Activated CD4-positive, CD25-positive, alpha-beta regulatory T cell (primary cell): ENCODE results near the gene COL23A1.

Experiments used
- DNase-seq, 4 experiments: peaks; one replicate each; lab custom pipeline; 2025; lab: John Stamatoyannopoulos, UW

Gene COL23A1

DNA sequence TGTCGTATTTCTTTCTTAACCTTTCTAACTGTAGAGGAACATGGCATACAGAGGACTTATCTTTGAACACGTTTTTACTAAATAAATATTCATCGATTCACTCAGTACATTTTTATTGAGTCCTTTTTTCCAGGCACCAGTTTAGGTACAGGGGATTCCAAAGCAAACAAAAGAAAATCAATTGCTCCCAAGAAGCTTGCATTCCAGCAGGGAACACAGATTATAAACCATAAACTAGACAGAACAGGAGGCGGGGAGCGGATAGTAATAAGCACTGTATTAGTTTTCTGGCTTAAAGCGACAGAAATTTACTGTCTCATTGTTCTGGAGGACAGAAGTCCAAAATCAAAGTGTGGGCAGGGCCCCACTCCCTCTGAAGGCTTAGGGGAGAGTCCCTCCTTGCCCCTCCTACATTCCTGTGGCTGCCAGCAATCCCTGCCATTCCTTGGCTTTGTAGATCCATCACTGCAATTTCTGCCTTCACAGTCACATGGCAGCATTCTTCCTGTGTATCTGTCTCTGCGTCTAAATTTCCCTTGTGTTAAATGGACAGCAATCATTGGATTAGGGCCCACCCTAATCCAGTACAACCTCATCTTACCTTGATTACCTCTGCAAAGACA lies 115.5 kb downstream of the COL23A1 start:
- DNase-seq: no peak

DNA sequence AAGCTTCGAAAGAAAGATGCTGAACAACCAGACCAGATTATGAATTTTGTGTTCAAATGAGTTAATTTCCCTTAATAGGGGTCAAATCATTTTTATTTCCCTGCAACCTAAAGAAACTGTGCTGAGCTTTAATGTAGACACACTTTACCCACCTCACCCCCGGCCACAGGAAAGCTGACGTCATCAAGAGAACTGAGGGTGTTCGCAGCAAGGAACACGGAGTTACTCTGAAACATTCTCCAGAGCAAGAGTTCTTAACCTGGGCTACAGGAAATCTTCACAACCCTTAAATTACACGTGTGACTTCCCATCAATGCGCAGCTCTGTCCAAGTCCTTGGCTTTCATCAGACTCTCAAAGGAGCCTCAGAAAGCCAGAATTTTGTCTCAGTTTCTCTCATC lies 116.3 kb downstream of the COL23A1 start:
- DNase-seq: no peak

DNA sequence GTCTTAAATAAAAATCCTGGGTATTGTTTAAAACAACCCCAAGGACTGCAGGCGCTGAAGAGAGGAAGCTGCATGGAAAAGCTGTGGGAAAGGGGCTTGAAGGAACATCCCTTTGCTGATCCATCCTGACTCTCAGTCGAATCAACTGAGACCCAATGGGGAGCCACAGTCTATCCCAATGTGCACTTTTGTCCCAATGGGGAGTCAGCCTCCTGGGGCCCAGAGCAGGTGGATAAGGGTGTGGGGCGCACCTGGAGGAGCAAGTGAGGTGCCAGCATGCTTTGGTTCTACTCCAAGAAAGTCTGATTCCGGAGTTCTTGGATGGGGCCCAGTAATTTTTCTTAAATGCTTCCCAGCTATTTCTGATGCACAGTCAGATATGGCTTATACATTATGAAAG lies 118.1 kb downstream of the COL23A1 start:
- no peak for DNase-seq

DNA sequence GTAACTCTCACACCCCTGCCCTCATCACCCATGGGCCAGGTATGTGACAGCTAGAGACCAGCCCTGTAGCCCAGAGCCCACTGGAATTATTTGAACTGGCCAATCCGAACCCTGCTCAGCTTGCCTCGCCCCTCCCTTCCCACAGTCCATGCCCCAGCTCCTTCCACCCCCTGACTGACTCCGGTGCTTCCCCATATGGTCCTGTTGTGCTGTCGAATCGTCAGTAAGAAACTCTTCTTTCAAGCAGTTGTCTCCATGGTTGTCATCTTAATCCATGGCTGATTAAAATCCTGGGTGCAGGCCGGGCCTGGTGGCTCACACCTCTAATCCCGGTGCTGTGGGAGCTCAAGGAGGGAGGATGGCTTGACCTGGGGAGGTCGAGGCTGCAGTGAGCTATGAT lies 118.5 kb downstream of the COL23A1 start:
- no peak for DNase-seq

DNA sequence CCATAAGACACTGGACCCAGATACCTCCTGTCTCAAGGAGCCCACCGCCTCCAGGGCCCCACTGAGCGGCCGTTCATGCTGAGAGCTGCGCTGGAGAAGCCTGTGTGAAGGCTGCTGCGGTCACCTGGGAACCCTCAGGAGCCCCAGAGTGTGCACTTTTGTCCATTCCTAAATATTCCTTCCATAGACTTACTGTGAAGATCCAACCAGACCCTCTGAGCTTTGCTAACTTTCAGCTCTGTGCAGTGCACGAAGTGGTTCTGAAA lies 119.5 kb downstream of the COL23A1 start:
- no peak for DNase-seq

DNA sequence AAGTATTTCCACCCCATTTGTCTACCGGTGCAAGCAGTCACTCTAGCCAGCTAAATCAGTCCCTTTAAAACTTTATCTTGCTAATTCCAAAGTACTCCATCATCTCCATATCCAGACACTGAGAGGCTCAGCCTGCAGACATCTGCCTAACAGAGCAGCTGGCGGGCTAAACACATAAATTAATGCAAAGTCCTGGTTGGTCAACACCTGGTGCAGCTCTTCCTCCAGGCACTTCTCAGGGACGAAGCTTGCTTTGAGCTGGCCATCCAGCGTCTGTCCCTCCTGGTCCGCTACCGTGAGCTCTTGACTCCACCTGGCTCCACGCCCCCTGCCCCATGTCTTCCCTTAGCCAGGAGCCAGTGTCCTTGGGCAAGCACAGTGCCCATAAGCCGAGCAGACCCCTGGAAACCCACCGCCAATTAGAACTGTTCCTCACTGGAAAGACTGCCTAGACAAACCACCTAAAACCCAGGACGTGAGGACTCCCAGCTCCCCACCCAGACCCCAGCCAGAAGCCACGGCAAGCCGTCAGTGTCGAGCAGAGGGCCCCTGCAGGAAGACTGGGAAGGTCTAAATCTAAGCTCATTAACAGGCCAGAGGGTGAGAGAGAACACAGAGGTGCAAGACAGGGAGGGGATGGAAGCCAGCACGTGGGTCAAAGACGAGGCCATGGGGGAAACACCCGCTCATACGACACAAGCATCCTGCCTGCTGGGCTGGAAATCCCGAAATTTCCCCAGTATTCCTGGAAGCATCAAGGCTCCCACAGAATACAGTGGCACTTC lies 120.0 kb downstream of the COL23A1 start:
- DNase-seq: no peak

DNA sequence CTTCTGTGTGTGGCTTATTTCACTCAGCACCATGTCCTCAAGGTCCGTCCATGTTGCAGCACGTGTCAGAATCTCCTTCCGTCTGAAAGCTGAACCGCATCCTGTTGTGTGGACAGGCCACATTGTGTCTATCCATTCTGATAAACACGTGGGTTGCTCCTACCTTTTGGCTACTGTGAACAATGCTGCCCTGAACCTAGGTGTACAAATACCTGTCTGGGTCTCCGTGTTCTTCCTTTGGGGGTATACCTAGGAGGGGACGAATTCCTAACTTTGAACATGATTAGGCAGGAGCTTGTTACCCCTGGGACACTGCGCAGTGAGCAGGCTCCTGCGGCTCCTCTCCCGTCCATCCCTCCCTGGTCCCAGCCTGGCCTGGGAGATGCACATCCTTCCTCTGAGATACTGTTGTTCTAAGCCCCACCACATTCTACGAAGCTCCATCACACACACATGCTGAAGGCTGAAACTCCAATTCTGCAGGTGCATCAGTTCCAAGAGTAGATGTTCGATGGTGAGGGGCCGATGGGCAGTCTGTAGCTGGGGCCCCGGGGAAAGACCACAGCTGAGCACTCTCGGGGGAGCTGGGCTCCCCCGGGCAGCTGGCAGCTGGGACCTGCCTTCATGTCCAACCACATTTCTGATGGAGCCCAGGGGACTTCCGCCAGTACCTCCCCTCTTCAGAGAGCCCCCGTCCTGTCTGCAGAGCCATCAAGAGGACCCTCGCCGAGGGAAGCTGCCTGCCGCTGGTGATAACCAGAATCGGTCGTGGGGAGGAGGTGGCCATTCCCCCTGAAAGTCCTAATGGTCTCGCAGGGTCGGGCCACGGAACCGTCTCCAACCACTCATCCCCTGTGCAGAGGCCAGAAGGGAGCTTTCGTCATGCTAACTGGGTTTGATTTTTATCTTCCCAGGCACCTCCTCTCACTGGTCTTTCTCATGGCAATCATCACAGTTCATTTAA lies 120.9 kb downstream of the COL23A1 start:
- DNase-seq: no peak

DNA sequence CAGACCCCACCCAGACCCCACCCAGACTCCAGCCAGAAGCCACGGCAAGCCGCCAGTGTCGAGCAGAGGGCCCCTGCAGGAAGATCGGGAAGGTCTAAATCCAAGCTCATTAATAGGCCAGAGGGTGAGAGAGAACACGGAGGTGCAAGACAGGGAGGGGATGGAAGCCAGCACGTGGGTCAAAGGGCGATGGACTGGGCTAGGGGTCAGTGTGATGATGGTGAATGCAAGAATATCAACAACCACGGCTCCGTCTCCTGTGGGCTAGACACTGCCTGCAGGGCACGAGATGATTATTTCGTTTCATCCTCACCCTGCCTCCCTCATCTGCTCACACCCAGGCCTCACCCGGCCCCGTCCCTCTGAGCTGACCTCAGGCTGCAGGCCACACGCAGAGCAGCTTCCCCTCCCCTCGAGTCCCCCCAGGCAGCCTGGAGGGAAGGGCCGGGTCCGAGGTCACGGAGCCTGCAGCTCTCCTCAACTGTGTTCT lies 122.0 kb downstream of the COL23A1 start:
- DNase-seq: no peak

DNA sequence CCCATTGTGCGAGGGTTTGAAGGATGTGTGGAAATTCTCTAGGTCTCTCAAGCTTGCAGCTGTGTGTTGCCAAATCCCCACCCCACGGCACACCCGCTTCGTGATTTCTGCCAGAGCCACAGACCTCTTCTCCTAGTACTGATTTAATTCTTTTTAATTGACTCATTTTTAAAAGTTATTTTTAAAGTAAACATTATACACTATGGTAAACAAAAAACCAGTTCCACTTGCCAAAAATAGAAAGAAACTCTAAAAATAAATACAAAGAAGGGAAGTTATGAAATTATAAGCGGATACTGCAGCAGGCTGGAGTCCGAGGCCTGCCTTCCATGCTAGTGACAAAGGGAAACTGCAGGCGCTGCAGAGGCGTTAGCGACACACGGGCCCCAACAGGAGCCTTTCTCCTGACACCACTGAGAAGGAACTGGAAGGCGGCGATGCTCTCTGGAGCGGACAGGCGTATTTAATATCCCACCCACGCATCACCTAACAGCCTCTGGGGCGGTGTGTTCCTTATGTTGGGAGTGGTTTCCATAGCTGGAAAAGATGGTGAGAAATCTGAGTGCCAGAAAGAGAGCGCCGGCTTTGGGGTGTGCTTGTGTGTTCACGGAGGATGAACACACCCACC lies 122.5 kb downstream of the COL23A1 start:
- DNase-seq: no peak

DNA sequence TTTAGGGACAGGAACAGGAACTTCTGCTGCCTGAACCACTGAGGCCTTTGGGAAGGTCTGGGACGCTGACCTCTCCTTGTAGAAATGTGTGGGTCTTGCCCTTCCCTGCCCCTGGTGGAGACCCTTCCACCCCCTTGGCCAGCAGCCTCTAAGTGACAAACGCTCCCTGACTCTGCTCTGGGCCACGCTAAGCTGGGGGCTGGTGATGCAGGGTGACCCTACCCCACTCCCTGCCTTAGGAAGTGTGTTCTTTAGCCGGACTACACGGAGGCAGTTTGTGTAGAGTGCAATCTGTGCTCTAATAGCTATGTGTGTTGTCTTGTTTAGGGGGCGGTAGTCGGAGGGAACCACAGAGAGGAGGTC lies 123.0 kb downstream of the COL23A1 start:
- DNase-seq: no peak

DNA sequence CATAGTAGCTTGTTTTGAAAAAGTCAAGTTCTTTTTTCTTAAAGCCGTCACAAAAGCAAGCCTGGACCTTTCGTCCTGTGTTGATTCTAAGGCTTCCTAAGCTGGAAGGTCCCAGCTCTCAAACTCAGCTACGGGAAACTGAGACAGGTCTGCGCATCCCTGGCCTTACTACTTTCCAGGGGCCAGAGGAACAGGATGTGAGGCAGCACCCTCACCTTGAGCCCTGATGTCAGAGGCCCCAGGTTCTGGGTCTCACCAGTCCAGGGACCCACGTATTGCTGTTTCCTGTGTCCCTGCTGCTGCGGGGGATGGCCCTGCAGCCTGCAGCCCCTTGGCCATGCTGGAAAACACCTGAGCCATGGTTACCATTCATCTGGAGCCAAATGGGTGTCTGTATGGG lies 123.9 kb downstream of the COL23A1 start:
- no peak for DNase-seq

DNA sequence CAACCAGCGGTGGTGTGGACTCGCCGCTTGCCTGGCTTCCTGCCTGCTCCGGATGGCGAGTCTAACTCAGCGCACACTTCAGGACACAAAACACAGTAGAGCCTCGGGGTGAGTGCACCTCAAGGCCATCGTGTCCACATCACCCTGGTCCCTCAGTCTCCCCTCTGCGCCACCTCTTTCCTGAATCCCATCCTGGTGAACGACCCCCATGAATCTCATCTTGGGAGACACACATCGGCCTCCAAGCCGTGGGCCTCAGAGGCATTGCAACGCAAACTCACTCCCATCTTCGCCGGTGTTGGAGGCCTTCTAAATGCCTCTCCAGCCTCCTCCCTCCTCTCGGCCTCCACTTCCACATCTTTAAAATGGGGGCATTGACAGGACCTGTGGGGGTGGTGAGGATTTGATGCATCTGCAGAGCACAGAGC lies 124.3 kb downstream of the COL23A1 start:
- DNase-seq: no peak

DNA sequence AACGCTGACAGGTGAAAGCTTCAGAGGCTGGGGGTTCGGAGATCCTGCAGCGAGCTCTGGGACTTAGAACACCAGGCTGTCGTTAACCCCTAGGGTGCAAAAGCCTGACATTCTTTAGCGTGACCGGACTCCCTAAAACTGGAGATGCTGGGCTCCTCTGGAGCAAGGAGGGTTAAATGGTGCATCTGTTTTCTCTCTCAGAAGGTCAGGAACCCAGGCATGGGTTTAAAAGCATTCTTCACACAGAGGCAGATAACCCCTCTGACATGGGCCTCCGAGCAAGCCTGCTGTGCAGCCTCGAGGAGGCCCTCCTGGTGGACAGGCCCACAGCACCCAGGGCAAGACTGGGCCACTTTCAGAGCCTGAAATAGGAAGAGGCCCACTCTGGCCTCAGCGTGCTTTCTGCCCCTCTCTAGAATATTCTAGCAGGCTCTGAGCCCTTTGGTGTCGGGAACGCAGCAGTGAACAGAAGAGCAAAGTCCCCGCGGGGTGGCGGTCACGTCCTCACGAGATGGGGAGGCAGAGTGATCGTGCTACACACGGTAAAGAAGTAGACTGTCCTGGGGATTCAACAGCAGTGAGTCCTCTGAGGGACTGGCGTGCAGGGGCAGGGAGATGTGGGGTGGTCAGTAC lies 124.8 kb downstream of the COL23A1 start:
- DNase-seq: no peak

DNA sequence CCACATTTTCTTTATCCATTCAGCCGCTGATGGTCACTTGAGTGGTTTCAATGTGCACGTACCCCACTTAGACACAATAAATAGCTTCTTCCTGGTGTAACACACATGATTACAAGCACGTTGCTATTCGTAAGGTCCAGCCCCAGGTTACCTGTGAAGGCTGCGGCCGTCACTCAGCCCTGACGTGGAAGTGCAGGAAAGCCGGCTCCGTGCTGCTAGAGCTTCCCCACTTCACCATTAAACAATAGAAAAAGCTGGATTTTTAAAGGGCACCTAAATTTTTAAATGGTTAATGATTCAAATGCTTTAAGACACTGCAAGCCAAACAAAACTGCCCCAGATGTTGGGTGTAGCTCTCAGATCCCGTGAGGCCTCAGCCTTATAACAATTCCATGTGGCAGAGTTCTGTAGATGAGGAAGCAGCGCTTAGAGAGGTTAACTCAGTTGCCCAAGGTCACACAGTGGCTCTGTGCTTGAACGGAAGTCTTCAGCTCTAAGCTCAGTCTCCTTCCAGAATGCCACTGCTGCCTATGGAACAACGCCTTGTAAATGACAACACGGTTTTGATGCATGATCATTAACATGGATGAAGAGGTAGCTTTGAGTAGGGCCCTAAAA lies 125.7 kb downstream of the COL23A1 start:
- DNase-seq: no peak

DNA sequence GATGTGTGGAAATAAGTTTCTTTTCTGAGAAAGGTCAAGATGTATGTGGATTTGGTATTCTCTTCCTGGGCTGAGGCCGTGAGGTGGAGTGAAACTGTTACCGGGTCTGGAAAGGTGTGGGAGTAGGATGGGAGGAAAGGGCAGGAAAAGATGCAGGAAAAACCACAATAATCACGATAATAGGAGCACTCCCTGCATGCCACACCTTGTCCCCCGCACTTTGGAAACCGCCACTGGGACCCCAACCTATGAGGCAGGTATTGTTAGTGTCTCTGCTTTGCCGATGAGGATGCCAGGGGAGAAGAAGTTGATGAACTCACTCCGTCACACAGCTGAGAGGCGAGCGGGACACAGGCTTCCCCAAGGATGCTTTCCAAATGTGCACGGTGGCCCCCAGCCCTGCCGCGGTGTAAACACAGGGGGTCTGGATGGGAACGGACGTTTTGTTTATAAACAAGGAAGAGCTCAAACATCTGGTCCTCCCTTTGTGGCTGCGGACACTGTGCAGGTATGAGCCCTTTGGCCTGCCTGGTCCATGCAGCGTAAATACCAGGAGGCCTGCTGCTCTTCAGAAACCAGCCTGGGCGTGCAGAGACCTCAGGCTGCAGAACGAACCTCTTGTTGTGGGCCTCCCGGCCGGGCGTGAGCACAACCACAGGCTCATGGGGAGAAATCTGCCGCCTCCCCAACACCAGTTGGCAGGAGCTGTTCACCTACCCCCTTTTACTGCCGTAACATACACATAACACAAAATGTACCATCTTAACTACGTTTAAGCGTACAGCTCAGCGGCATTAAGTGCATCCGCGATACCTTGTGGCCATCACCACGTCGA lies 126.7 kb downstream of the COL23A1 start:
- no peak for DNase-seq

DNA sequence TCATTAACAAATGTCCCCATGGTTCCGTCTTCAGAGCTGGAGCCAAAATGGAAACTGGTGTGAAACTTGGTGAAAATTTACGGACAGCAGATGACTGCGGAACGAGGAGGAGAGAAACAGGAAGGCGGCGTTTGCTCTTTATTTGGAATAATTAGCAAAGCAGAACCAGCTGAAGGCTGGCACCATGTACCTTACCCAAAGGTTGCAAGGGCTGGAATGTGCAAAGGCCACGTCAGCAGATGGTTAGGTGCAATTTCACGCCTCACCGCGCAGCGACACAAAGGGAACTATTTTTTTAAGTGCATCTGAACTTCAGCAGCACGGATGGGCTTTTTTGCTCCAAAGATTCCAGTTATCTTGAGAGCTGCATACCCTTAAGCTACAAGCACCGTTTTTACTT lies 127.4 kb downstream of the COL23A1 start:
- DNase-seq: no peak

DNA sequence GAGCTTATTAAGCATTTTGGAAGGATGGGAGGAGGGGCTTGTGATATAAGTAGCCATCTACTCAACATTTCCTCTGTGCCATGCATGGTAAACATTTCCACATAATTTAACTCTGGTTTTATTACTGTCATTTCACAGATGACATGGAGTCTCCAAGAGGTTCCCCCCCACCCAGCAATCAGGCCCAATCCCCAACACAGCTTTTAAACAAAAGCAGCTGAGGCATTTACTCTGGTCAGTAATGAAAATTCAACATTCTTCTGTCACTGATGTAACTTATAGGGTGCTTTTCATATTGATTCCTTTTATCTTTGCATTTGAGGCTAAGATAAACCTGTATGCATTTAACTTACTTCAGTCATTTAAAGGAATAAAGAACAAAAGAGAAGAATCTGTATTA lies 128.1 kb downstream of the COL23A1 start:
- no peak for DNase-seq

DNA sequence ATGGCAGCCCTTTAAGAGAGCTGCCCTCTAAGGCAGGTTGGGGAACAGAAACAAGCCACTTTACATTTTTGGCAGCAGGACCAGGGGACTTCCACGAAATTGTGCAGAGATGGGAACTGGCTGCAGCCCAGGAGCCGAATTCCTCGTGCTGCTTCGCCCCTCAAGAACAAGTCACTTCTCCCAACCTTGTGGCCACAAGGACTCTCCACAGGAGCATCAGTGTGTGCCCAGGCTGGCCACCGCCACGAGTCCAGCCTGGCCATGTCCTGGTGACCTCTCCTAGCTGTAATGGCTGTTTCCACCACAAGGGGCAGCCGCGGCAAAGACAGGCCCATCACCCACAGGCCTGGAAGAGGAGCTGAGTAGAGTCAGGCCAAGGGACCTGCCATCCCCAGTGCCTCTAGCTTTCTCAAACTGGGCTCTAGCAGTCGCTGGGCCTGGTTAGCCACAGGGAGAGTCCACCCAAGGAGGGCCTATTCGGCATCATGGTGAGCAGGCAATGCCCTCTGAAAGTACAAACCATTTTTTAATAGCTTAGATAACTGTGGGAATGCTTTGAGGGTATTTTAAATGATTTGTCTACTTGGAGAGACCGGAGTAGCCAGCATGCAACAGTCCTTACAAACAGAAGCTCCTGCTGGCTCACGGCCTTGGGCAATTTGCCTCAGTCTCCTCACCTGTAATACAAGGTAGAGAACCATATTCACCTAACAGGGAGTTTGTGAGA lies 129.0 kb downstream of the COL23A1 start:
- DNase-seq: peak in 1 of 4 experiments; percentile 23

DNA sequence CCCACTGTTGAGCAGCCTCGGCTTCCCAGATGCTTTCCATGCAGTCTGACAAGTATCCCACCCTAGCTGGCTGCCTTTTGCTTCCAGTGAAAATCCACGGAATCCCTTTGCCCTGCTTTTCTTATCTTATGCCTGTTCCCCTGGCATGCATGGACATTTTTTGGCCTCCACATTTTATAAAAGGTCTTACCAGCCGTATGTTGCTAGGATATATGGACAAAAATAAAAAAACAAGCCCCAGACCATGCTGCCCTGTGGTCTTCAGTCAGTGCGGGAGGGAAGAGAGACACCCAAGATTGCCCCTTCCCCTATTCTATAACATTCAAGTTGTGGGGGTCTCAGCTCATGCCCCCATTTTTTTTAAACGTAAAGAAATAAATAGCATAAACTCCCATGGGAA lies 129.6 kb downstream of the COL23A1 start:
- no peak for DNase-seq

DNA sequence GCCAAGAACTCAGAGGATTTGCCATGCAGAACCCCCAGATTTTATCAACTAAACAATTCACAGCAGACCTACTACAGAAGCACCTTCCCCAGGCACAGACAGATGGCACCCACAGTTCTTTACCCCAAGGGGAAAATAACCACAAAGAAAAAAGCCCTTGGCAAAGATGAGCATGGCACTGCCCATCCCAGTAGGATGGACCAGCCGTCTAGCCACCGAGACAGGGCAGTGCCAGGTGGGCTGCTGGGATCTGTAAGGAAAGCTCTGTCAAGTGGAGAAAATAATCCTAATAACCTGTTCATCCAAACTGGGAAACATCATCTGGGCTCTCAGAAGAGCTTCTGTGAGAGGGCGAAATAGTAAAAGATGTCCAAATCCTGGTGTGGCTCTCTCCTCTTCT lies 130.0 kb downstream of the COL23A1 start:
- DNase-seq: no peak
